ENCODE results near the gene TNS2. TPM values are rescaled to one million over a fixed set of nuclear protein-coding genes. Genes with fewer than 3 reads are reported as not detected.

Gene TNS2
- total and polyA plus RNA-seq, 2 of the 13 experiments (the other 11 are each of a cell fraction or from before 2014, with no cell fraction given) = 8.9 to 20.4 TPM

GRCh38 chr12:53058674-53059433 lies 9.0 kb downstream of the TNS2 start:
- no peak overlapping the region for H3K9ac ChIP-seq (ENCODE audit: insufficient read depth, low read depth, low read length)
- H3K36me3 ChIP-seq (replicated peaks in 1 of 2; ENCODE audit: control insufficient read depth in 1 of 2, insufficient read depth in 2 of 2, low read length in 2 of 2) = peaks cover 0 to 16% of the 10 kb centered on the region in 2 experiments; a peak in 2 of 5 replicates
- CTCF ChIA-PET (ENCODE audit: low intra/inter-chr PET ratio, low total read pairs) = no interaction called here
- no peaks in the 10 kb centered on the region for H4K20me1 ChIP-seq (ENCODE audit: insufficient read depth, low read length)
- BruUV-seq (replicated peaks) = no TSS peak
- no peak overlapping the region for H3K4me3 ChIP-seq (replicated peaks in 1 of 3; ENCODE audit: insufficient read depth in 1 of 3, low read depth in 2 of 3, low read length in 3 of 3)
- POLR2A ChIA-PET = interaction anchor here (1.5 to 3.0 kb wide), 2 partner anchors 7 to 11 kb away, joined by 4 to 50 read pairs; no protein-coding TSS in a partner anchor
- FAIRE-seq (no peak), ATAC-seq (no peak), DNase-seq (ENCODE audit: low spot score) (no peak)
- TF ChIP-seq GATA4 (IDR thresholded peaks at IDR 0.05; ENCODE audit: borderline replicate concordance, low read depth) (no peak), ZNF770 (CRISPR knock-in tag; IDR thresholded peaks at IDR 0.05) (no peak), ZNF652 (CRISPR knock-in tag; IDR thresholded peaks at IDR 0.05; ENCODE audit: borderline replicate concordance, low read depth) (no peak), RBFOX2 (IDR thresholded peaks at IDR 0.05; ENCODE audit: low read depth, low read length) (peak; percentile 40; the same call in 1 of the 2 replicates)
- no peak overlapping the region for H3K4me2 ChIP-seq (ENCODE audit: low read depth, low read length)
- H3K79me2 ChIP-seq (ENCODE audit: insufficient read depth, low read length) = no peaks in the 10 kb centered on the region
- H2AFZ ChIP-seq (ENCODE audit: low read length) = no peak overlapping the region
- intact Hi-C loops (cut with micrococcal nuclease; ENCODE audit: unreplicated experiment) (no loop called here), in situ Hi-C loops (cut with HindIII; ENCODE audit: extremely low pct_ligation_motif_present, low pct_unique_long_range_greater_than_20kb) (no loop called here)
- H3K27ac ChIP-seq (ENCODE audit: extremely low read length, insufficient read depth, low read length) = no peak overlapping the region
- no peaks in the 10 kb centered on the region for H3K9me3 ChIP-seq (ENCODE audit: low read length)
- 98% methylated on average over 18 of the region's 35 CpGs for WGBS (ENCODE audit: low lambda C conversion rate)
- H3K27me3 ChIP-seq (ENCODE audit: control insufficient read depth in 1 of 2, insufficient read depth in 2 of 2, low read length in 2 of 2) = no peaks in the 10 kb centered on the region
- peaks cover 30% of the 10 kb centered on the region for H3K4me1 ChIP-seq (ENCODE audit: insufficient read depth, low read length)

Measured in HepG2 (cell line).